Suprapubic skin (tissue), 4 donors: ENCODE data around the gene DNPH1. TPM values are rescaled to one million over a fixed set of nuclear protein-coding genes. Genes with fewer than 3 reads are reported as not detected.

Experiments used
- DNase-seq, 2 donors: peaks; one replicate each; pipeline ENCODE4 v3.0.0-alpha.2; 2019; ENCODE audit warnings: low spot score in 2 of 2
- H3K27ac ChIP-seq: fragments of 200-600 bp; sonication (generic); one replicate; pipeline ENCODE4 v1.5.1; 2019
- H3K27me3 ChIP-seq: fragments of 200-600 bp; sonication (generic); one replicate; pipeline ENCODE4 v1.5.1; 2019
- H3K36me3 ChIP-seq: fragments of 200-600 bp; sonication (generic); one replicate; pipeline ENCODE4 v1.5.1; 2019
- H3K4me1 ChIP-seq: fragments of 200-600 bp; sonication (generic); one replicate; pipeline ENCODE4 v1.5.1; 2019
- H3K4me3 ChIP-seq: fragments of 200-600 bp; sonication (generic); one replicate; pipeline ENCODE4 v1.5.1; 2019; ENCODE audit warnings: mild to moderate bottlenecking
- H3K9me3 ChIP-seq: fragments of 200-600 bp; sonication (generic); one replicate; pipeline ENCODE4 v1.5.1; 2019
- CTCF ChIP-seq, 2 donors: fragments of 200-600 bp in 1 of 2; fragments of 450-650 bp in 1 of 2; sonication (generic) in 1 of 2; IDR thresholded peaks; one replicate each; pipeline ENCODE4 v1.5.1; 2016 to 2019; ENCODE audit warnings: antibody characterized with exemption in 2 of 2, mild to moderate bottlenecking in 1 of 2, moderate library complexity in 1 of 2
- EP300 ChIP-seq: sonication (generic); formaldehyde crosslinking; IDR thresholded peaks from one replicate; pipeline ENCODE4 v1.6.1; 2017; ENCODE audit warnings: antibody characterized with exemption
- POLR2A ChIP-seq, 2 donors: fragments of 450-650 bp; IDR thresholded peaks; one replicate each; pipeline ENCODE4 v1.6.1; 2017; ENCODE audit warnings: antibody characterized with exemption in 2 of 2, mild to moderate bottlenecking in 2 of 2, moderate library complexity in 2 of 2
- POLR2AphosphoS5 ChIP-seq, 3 donors: sonication (generic); formaldehyde crosslinking; IDR thresholded peaks; one replicate each; pipeline ENCODE4 v1.6.1; 2017; ENCODE audit warnings: antibody characterized with exemption in 3 of 3
- WGBS: methylation state at CpG from one replicate; pipeline ENCODE4 v1.1.5; 2018; 5-methylcytosine and 5-hydroxymethylcytosine counted together
- total RNA-seq, 4 donors: library from RNA; depleted of rRNA; stranded (reverse); fragments of >200 nt; gene quantifications; one replicate each; pipeline ENCODE4 v1.1.0, GENCODE V29; 2016

Gene DNPH1
- total RNA-seq, 4 donors from 2014 or later: 21.9 to 88.4 (median 74.4) TPM

GRCh38 chr6:43216200-43216599 lies 13.1 kb downstream of the DNPH1 start:
- no peak for TF ChIP-seq POLR2AphosphoS5 (IDR thresholded peaks at IDR 0.05)
- 93% methylated on average over 3 of the region's 12 CpGs for WGBS
- no peaks in the 10 kb centered on the region for H3K27me3 ChIP-seq
- H3K4me1 ChIP-seq: peaks cover 1% of the 10 kb centered on the region
- no peak overlapping the region for H3K4me3 ChIP-seq
- H3K9me3 ChIP-seq: no peaks in the 10 kb centered on the region
- no peak for DNase-seq
- peaks cover 63% of the 10 kb centered on the region for H3K36me3 ChIP-seq
- H3K27ac ChIP-seq: no peak overlapping the region

GRCh38 chr6:43215066-43215465 lies 14.2 kb downstream of the DNPH1 start:
- H3K9me3 ChIP-seq: no peaks in the 10 kb centered on the region
- WGBS: 98% methylated on average over 8 of the region's 8 CpGs
- H3K36me3 ChIP-seq: peaks cover 53% of the 10 kb centered on the region
- no peaks in the 10 kb centered on the region for H3K27me3 ChIP-seq
- no peak overlapping the region for H3K4me3 ChIP-seq
- no peak for DNase-seq
- no peak overlapping the region for H3K27ac ChIP-seq
- TF ChIP-seq POLR2A (IDR thresholded peaks at IDR 0.05) (no peak), EP300 (no peak), CTCF (IDR thresholded peaks at IDR 0.05) (no peak), POLR2AphosphoS5 (IDR thresholded peaks at IDR 0.05) (no peak)
- no peaks in the 10 kb centered on the region for H3K4me1 ChIP-seq

- peaks cover 49% of the 10 kb centered on the region for H3K36me3 ChIP-seq
- no peak overlapping the region for H3K27ac ChIP-seq
- no peaks in the 10 kb centered on the region for H3K27me3 ChIP-seq
- 83% methylated on average over 8 of the region's 11 CpGs for WGBS
- H3K9me3 ChIP-seq: no peaks in the 10 kb centered on the region
- H3K4me1 ChIP-seq: no peaks in the 10 kb centered on the region
- TF ChIP-seq POLR2A (IDR thresholded peaks at IDR 0.05): no peak
- TF ChIP-seq POLR2AphosphoS5 (IDR thresholded peaks at IDR 0.05): no peak
- TF ChIP-seq CTCF (IDR thresholded peaks at IDR 0.05): no peak
- no peak for TF ChIP-seq EP300
- no peak overlapping the region for H3K4me3 ChIP-seq
- DNase-seq: no peak
Observed at GRCh38 chr6:43213431-43213830, 15.8 kb downstream of the DNPH1 start.

- Histone ChIP-seq H3K4me3 (no peak overlapping the region), H3K27ac (no peak overlapping the region), H3K36me3 (peaks cover 37% of the 10 kb centered on the region), H3K27me3 (no peaks in the 10 kb centered on the region), H3K4me1 (no peaks in the 10 kb centered on the region), H3K9me3 (no peaks in the 10 kb centered on the region)
- TF ChIP-seq POLR2A (IDR thresholded peaks at IDR 0.05) (no peak), EP300 (no peak), CTCF (IDR thresholded peaks at IDR 0.05) (no peak), POLR2AphosphoS5 (IDR thresholded peaks at IDR 0.05) (no peak)
- DNase-seq: no peak
- 78% methylated on average over 1 of the region's 1 CpG for WGBS
Observed at GRCh38 chr6:43211955-43212354, 17.3 kb downstream of the DNPH1 start.

- Histone ChIP-seq H3K36me3 (peaks cover 28% of the 10 kb centered on the region), H3K4me1 (no peaks in the 10 kb centered on the region), H3K27me3 (no peaks in the 10 kb centered on the region), H3K27ac (no peak overlapping the region), H3K4me3 (no peak overlapping the region), H3K9me3 (no peaks in the 10 kb centered on the region)
- TF ChIP-seq POLR2AphosphoS5 (IDR thresholded peaks at IDR 0.05) (no peak), POLR2A (IDR thresholded peaks at IDR 0.05) (no peak), EP300 (no peak), CTCF (IDR thresholded peaks at IDR 0.05) (no peak)
- DNase-seq: no peak
- 91% methylated on average over 2 of the region's 2 CpGs for WGBS
Observed at GRCh38 chr6:43207286-43207685, 22.0 kb downstream of the DNPH1 start.

- DNase-seq: peak in 1 of 2 donors; percentile 77
- TF ChIP-seq EP300 (no peak), CTCF (IDR thresholded peaks at IDR 0.05) (no peak)
- no peak overlapping the region for H3K4me3 ChIP-seq
- no peaks in the 10 kb centered on the region for H3K27me3 ChIP-seq
- no peaks in the 10 kb centered on the region for H3K9me3 ChIP-seq
- H3K4me1 ChIP-seq: no peaks in the 10 kb centered on the region
- H3K36me3 ChIP-seq: peaks cover 36% of the 10 kb centered on the region
- WGBS: 93% methylated on average over 10 of the region's 10 CpGs
- H3K27ac ChIP-seq: no peak overlapping the region
Observed at GRCh38 chr6:43205849-43206248, 23.4 kb downstream of the DNPH1 start.
